Left ventricle myocardium superior (tissue), 1 donor: ENCODE results near the gene UGT3A1. TPM values are rescaled to one million over a fixed set of nuclear protein-coding genes. Genes with fewer than 3 reads are reported as not detected.

ENCODE experiments used
- ATAC-seq: fragments of 200-7000 bp; cut with Tn5 transposase; one replicate; pipeline ENCODE4 v1.9.1; 2020; ENCODE audit warnings: mild to moderate bottlenecking, moderate library complexity
- DNase-seq: peaks from one replicate; pipeline ENCODE4 v3.0.0-alpha.2; 2020
- intact Hi-C: fragments of 100-400 bp; cut with micrococcal nuclease; formaldehyde crosslinking; loops from one replicate; pipeline ENCODE4 v1.11.0; 2022
- total RNA-seq: library from RNA; stranded (reverse); fragmentation: NEBNext Ultra II Directional; extraction: Animal tissue kit (Norgen Biotek cat#: 25700); gene quantifications from one replicate; pipeline ENCODE4 v1.2.1, GENCODE V29; 2021
- donor health status: DM: no; HTN: yes; CAD: no; lungs with severe emphysema.

UGT3A1 gene
- total RNA-seq, 1 donor from 2014 or later: not detected

- ATAC-seq: no peak
- intact Hi-C loops: loop anchor here (10.0 kb wide), 1 partner anchor 310 kb away; the partner anchor contains the start of gene SPEF2
These were observed 66.9 kb downstream of the UGT3A1 start for GRCh38 chr5:35924122-35924949.

DNA sequence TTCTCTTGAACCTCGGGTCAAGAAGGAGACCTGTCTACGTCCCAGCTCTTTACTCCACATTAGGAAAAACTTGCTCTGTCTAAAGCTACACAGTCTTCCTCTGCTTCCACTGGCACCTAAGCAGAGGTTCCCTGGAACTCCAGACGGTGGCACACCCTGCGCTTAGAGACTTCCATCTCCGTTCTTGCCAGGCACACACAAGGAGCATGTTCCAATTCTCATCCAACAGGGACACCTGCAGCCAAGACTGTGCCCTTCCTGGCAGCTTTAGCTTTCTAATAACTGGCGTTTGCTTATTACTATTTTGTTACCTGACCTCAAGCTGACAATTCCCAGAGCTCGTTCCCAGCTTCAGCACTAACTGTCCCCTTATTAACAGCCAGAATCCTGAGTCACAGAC is 68.7 kb downstream of the UGT3A1 start:
- intact Hi-C loops: loop anchor here (10.0 kb wide), 1 partner anchor 308 kb away; the partner anchor contains the start of gene SPEF2
- DNase-seq (no peak), ATAC-seq (no peak)

More at GRCh38 chr5:35924122-35924949, 66.9 kb downstream of the UGT3A1 start:
- DNase-seq: no peak

- intact Hi-C loops: loop anchor here (10.0 kb wide), 1 partner anchor 307 kb away; the partner anchor contains the start of gene SPEF2
- DNase-seq (no peak), ATAC-seq (no peak)
These were observed 69.3 kb downstream of the UGT3A1 start for GRCh38 chr5:35921930-35922329.

GRCh38 chr5:35920890-35921289 is 70.3 kb downstream of the UGT3A1 start:
- ATAC-seq (no peak), DNase-seq (no peak)
- intact Hi-C loops: loop anchor here (10.0 kb wide), 1 partner anchor 306 kb away; the partner anchor contains the start of gene SPEF2

GRCh38 chr5:35919191-35919590 is 72.0 kb downstream of the UGT3A1 start:
- ATAC-seq: no peak
- intact Hi-C loops: no loop called here
- DNase-seq: no peak

DNA sequence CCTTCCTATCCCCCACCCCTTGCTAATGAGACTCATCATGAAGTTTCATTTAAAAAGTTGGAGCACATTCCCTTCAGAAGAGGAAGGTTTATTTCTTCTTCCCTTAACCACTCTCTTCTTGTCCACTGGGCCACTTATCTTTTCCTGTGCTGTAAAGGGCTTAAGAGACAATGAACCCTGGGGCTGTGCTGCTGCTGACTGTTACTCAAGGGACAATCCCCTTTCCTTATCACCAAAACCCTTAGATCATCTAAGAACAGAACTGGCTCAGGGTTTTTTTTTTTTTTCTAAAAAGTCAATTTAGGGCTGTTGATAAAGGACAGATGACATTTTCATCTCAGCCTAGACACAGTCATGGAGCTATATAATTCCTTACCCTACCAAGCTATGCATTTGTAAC is 82.4 kb downstream of the UGT3A1 start:
- ATAC-seq (no peak), DNase-seq (no peak)
- intact Hi-C loops: no loop called here

DNA sequence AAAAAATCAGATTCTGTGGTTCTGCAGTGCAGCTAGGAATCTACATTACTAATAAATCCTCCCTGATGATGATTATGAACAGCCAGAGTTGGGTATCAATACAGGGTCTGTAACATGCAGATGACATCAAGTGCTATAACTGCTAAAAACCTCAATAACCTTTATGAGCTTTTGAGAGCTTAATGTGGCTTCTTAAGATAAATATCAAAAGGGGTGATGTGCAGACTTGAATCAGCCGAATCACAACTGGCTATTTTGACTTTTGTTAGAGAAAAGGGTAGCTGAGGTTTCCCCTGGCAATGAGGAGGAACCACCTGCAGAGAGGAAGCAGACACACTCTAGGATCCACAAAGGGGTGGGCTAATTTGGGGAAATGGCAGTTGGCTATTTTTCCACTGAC is 83.0 kb downstream of the UGT3A1 start:
- ATAC-seq: no peak
- intact Hi-C loops: no loop called here
- no peak for DNase-seq

DNA sequence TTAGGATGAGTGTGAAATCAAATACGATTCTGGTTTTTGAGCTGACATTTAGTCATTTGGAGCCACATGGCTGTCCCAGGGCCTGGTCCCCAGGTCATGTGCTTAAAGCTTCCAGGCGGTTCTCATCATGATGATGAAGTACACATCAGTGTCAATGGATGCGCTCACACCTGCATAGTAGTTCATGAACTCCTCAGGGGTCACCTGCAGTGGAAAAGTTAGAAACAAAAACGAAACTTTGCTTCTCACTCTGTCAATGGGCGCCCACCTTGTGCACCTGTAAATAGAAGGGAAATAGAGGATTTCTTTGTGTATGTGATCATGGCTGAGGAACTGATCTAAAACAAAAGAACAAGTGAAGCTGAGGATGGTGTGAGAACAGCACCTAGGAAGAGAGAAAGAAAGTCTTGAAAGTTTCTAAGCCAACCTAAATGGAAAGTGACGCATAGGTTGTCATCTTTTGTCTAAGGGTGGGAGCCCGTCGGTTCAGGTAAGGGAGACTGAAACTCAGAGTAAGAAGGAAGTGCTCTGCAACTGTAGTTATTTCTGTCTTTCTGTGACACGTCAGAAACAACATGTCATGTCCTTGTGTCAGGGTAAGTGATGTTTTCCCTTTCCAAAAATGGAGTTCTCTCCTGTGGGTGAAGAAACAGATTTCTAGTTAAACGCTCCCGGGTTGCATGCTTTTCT is 86.6 kb downstream of the UGT3A1 start:
- DNase-seq (no peak), ATAC-seq (no peak)
- intact Hi-C loops: no loop called here

DNA sequence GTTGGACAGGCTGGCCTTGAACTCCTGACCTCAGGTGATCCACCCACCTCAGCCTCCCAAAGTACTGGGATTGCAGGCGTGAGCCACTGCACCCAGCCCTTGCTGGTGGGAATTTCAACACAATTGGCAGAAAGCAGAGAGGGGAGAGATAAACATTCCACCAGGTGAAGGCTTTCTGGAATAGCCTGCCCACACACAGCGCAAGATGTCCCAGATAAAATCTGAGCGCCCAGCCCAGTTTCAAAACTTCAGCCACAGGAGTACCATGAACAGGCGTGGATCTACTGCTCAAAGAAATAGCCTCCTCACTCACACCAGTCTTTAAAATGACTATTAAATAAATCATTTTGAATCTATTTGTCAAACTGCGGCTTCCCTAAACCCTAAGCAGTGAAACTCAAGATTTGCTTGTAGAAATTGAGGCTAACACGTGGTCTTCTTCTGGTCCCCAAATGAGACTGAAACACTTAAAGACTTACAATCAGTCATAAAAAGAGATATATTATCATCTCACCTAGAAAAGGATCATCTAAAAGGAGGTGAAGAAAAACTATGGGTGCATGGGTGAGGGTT is 87.5 kb downstream of the UGT3A1 start:
- intact Hi-C loops: no loop called here
- DNase-seq (no peak), ATAC-seq (no peak)

DNA sequence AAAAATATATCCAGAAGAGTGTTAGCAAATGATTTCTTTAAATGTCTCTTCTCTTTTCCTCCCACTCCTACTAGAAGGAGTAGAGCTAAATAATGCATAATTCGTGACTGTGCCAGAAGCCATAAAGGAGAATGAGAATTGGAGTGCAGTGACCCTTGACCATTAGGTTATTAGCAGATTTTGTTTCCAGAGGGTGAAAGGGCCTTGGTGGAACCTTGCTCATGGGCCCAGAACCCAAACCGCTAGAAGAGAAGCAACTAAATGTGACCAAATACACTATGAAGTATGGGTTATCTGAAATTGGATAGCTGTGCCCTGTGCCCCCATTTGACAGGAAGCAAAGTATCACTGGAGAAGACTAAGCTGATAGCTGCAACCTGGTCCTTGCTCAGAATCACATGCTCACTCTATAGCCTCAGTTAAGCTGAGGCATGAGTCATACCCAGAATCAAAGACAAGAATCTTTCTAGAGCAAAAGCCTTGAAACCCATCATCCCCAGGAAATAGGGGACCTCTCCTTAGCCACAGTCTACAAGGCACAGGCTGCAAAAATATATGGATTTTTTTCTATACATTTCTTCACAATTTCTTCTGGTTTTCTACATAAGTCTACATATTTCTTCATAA is 89.0 kb downstream of the UGT3A1 start:
- ATAC-seq (no peak), DNase-seq (no peak)
- intact Hi-C loops: no loop called here

Other genes with a start within 250 kb of the UGT3A1 start
- 1.5 TPM for gene IL7R, start 134.5 kb downstream of the UGT3A1 start, total RNA-seq
- gene CAPSL, start 52.8 kb downstream of the UGT3A1 start, total RNA-seq: not detected
- gene UGT3A2, start 75.5 kb upstream of the UGT3A1 start, total RNA-seq: not detected
- gene LMBRD2, start 160.5 kb upstream of the UGT3A1 start, total RNA-seq: 14.5 TPM
- gene SKP2, start 160.7 kb upstream of the UGT3A1 start, total RNA-seq: 5.4 TPM